HG03060 (cell line): Measurements from ENCODE around the gene DTNB.
"Not testable (repeated sequence)": the region's sequence is repeated elsewhere in the genome, so short reads cannot be mapped to it uniquely, and the experiment has no call there.

Source experiments
- ATAC-seq: cut with Tn5 transposase; IDR thresholded peaks from one replicate; pipeline ENCODE4 v1.9.1; 2021; ENCODE audit warnings: low read depth, moderate number of reproducible peaks; ENCODE audit not compliant: unreplicated experiment

The DTNB gene

GRCh38 chr2:25430556-25430955 is 242.8 kb downstream of the DTNB start:
- ATAC-seq, result no peak

GRCh38 chr2:25426326-25426725 is 247.1 kb downstream of the DTNB start:
- ATAC-seq, result no peak

GRCh38 chr2:25424426-25425028 is 248.8 kb downstream of the DTNB start:
- no peak for ATAC-seq

GRCh38 chr2:25421820-25422411 is 251.5 kb downstream of the DTNB start:
- peak; percentile 22 for ATAC-seq

GRCh38 chr2:25421289-25421688 is 252.1 kb downstream of the DTNB start:
- no peak for ATAC-seq

GRCh38 chr2:25420820-25421237 is 252.5 kb downstream of the DTNB start:
- ATAC-seq, result peak; percentile 29

- peak; percentile 54 for ATAC-seq
Observed at GRCh38 chr2:25419678-25420242, 253.6 kb downstream of the DTNB start.

GRCh38 chr2:25418944-25419677 is 254.3 kb downstream of the DTNB start:
- ATAC-seq, result no peak

- ATAC-seq, result no peak
Observed at GRCh38 chr2:25417715-25418369, 255.5 kb downstream of the DTNB start.

- no peak for ATAC-seq
Observed at GRCh38 chr2:25416674-25417073, 256.7 kb downstream of the DTNB start.

GRCh38 chr2:25414781-25415180 is 258.6 kb downstream of the DTNB start:
- ATAC-seq, result no peak

GRCh38 chr2:25413409-25413808 is 260.0 kb downstream of the DTNB start:
- not testable (repeated sequence) for ATAC-seq

- ATAC-seq, result no peak
Observed at GRCh38 chr2:25411753-25412152, 261.6 kb downstream of the DTNB start.

- ATAC-seq, result no peak
Observed at GRCh38 chr2:25411281-25411680, 262.1 kb downstream of the DTNB start.

GRCh38 chr2:25410370-25410769 is 263.0 kb downstream of the DTNB start:
- ATAC-seq, result no peak

- ATAC-seq, result no peak
Observed at GRCh38 chr2:25409468-25409867, 263.9 kb downstream of the DTNB start.

GRCh38 chr2:25409044-25409443 is 264.3 kb downstream of the DTNB start:
- ATAC-seq, result no peak

GRCh38 chr2:25405611-25406295 is 267.6 kb downstream of the DTNB start:
- no peak for ATAC-seq

- not testable (repeated sequence) for ATAC-seq
Observed at GRCh38 chr2:25403120-25403760, 270.1 kb downstream of the DTNB start.

- ATAC-seq, result no peak
Observed at GRCh38 chr2:25402477-25402876, 270.9 kb downstream of the DTNB start.
